HG03378 (cell line): Measurements from ENCODE around the gene G3BP1.
"Not testable (repeated sequence)": the region's sequence is repeated elsewhere in the genome, so short reads cannot be mapped to it uniquely, and the experiment has no call there.

Experiments
- ATAC-seq: cut with Tn5 transposase; IDR thresholded peaks from one replicate; pipeline ENCODE4 v1.9.1; 2021; ENCODE audit warnings: mild to moderate bottlenecking, moderate library complexity; ENCODE audit not compliant: unreplicated experiment

G3BP1 gene

DNA sequence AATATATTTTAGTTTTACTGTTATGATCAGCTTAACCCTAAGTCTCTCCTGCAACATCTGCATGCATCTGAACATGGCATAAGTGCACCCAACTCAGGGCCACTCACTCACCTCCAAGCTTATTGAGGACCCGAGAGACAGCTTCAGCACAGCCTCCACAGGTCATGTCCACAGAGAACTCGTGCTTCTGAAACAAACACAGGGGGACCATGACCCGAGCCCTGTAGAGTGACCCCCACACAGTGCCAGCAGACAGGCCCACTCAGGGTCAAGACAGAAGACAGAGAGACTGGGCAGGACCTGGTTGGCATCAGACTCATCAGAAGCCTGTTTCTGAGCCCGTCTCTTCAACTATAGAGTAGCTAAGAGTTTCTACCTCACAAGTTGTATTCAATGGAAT lies 20.2 kb upstream of the G3BP1 start:
- no peak for ATAC-seq

DNA sequence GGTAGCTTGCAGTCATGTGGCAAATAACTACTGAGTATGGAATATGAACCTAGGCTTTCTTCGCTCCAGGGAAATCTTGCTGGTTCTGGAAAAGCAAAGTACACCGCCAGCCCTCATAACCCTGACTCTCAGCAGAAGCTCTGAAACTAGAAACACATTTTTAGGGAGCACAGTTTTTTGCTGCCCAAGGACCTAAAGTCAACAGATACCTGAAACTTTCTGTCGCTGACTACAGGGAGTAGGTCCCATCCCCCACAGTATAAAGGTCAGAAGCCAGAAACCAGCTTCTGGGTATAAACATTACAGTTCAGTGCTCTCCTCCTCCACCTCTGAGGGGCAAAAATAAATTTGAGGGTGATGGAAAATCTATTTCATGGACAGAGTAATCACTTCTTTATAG lies 16.4 kb upstream of the G3BP1 start:
- ATAC-seq: no peak

DNA sequence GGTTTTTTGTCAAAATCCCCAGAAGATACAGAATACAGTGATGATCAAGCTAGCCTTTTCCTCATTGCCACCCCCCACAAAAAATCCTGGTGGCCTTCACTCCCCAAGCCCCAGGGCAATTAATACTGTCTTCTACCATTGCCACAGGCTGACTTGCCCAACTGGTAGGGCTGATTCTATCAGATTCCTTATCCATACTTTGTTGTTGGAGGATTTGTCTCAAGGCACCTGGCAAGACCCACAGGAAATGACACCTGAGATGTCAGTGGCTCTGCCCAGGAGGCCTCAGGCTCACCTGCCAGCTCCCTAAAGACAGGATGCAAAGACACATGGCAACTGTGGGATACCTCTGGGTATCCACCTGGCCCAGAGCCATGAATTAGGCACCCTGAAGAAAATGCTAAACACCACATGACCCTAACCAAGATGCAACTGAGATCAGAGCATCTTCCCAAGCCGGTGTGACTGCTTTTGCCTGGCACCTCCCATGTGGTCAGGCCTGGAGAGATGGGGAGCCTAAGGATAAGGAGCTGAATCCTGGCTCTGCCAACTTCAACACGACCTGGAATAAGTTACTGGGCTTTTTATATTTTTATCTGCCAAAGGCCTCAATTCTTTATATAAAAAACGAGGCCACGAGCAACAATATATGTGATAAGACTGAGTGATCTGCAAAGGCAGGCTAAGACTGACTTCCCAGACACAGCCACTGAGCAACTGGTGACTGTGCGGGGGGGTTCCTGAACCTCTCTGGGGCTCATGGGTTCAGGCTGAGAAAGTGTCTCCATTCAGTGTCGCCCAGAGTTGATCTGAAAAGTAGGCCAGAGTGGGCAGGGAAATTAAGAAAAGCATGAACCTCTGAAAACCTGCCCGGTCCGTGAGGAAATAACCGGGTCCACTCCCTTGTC lies 14.3 kb upstream of the G3BP1 start:
- peak; percentile 26 for ATAC-seq

DNA sequence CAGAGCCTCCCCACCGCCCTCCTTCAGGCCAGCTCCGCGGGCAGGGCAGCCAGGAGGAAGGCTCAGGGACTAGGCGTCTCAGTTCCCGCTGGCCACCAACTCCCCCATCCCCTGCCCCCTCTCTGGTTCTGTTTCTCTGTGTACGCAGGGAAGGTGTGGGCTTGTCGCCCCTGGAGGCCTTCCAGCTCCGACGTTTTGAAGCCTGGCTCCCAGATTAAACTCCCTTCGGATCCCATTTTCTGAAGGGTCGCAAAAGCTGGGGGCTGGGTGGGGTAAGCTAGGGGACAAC lies 13.7 kb upstream of the G3BP1 start:
- peak; percentile 11 for ATAC-seq

DNA sequence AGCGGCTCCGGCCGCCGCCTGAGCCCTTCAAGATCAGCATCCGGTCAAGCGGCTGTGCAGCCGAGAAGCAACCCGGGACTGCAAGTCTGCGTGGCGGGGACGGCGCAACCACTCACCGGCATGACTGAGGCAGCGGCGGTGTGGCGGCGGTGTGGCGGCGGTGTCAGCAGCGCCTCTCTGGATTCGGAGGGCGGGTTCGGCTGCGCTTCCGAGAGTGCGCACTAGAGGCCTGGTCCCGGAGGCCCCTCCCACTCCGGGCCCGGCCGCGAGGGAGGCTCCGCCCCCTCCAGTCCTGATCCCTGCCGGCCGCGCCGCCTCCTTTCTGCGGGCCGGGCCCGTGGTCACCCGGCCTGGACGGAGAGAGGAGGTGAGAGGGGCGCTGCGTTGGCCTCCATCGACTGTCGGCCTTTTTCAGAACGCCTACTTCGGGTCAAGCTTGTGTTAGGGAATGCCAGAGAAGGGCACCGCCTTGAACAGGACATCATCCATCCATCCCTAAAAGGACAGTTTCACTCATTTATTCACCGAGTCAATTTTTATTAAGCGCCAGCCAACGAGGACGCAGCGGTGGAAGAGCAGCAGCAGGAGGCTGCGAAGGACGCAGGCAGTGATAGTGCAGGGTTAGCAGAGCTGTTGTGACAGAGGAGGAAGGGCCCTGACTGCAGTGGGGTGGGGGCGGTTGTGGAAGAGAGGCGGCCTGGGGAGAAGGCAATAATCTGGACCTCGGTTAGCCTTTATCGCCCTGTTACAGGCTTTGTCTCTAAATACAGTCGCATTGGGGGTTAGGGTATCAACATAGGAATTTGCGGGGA lies 13.1 kb upstream of the G3BP1 start, which contains the start of gene ATOX1:
TSS of gene ATOX1 (minus strand) at position 202 of the 812 bp plus-strand sequence. CDS start at position 122, 80 bp downstream.
- ATAC-seq: peak; percentile 83

DNA sequence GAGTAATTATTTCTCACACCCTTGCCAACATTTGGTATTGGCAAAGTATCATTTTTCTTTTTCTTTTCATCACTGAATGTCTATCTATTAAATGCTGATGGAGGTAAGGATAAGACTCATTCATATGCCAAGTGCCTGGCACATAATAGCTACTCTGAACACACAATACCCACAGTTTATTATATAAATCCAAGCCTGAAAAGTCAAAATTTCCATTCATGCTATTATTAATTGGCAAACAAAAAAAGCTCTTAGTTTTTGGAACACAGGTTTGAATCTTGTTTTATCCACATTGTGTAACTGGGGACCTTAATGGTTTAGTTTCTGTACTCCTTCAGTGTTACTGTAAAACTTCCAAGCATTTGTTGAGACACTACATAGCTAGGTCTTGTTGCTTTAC lies 7.0 kb upstream of the G3BP1 start:
- ATAC-seq: no peak

DNA sequence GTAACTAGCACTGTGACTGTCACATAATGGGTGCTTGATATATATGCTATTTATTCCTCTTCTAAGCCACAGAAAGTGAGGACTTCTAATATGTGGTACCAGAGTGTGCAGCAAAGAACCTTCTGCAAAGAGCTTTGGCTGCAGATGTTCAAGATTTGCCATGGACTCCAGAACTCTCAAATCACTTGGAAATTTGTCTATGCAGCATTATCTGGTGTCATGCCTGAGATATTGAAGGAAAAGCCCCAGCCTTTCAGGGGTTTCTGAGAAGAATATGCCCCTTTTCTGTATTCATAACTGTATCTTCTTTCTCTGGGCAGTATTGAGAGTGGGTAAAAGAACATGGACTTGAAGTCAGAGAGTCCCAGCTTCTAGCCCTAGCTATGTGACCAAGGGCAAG lies 4.8 kb upstream of the G3BP1 start:
- no peak for ATAC-seq

DNA sequence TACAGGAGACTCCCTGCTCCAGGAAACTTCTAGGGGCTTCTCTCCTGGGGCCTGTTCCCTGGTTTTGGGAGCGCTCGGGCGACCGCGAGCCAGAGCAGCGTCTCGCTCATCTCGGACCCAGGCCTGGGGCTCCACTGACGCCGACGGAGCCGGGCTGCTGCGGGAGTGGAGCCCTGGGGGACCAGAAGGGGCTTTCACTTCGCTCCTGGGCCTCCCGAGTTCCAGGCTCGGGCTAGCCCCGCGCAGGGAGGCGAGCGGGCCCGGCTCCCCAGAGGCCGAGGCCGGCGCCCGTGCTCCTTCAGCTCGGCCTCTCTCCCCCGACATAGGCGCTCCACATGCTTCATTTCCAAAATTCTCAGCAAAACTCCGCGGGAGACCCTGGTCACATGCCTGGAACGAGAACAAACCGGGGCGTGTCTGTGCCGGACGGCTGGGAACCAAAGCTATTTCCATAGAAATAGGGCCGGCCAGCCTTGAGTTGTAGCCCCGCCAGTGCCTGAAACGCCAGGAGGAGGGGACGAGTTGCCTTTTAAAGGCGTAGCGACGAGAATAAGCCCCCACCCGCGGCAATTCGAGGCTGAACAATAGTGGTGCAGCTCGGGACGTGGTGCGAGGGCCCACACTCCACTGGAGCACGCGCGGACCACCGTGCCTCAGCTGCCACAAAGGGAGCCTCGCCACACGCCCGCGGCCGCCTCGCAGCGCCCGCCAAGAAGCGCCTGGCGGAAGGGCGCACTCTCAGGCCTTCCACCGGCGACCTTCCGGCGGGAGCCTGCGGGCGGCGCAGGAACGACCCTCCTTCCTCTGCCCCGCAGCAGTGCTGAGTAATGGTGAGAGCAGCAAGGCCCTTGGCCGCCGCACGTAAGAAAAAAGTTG lies 1.1 kb upstream of the G3BP1 start:
- peak; percentile 23 for ATAC-seq

DNA sequence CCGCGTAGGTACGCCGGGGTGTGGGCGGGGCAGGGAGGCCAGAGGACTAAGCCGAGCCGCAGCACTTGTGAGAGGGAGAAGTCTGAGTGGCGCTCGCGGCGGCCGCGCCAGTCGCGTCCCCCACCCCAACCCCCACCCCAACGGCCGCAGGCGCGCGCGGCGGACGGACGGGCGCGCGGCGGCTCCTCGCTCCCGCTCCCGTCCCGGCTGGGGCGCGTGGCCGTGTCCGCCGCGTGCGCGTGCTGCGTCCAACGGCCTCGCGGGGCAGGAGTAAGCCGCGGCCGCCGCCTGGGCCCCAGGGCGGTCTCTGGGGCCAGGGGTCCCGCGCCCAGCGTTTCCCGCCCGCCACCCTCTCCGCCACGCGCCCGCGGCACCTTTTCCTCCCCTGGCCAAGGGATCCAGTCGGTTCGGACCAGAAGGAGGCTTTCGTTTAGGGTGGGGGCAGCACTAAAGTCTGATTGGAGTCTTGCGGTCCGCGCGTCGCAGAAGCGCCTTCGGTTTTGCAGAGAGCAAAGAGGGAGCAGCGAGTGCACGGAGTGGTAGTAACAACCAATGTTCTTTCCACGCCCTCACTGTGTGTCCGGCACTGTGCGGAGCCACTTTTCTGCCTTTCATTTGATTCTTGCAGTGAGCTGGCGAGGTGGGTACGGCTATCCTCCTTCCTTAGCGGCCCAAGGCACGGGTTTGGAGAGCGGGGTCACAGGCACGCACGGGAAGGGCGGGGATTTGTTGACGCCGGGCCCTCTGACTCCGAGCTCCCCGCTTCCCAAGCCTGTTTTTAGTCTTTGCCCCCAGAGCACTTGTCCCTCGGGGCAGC lies 483 bp downstream of the G3BP1 start:
- no peak for ATAC-seq

DNA sequence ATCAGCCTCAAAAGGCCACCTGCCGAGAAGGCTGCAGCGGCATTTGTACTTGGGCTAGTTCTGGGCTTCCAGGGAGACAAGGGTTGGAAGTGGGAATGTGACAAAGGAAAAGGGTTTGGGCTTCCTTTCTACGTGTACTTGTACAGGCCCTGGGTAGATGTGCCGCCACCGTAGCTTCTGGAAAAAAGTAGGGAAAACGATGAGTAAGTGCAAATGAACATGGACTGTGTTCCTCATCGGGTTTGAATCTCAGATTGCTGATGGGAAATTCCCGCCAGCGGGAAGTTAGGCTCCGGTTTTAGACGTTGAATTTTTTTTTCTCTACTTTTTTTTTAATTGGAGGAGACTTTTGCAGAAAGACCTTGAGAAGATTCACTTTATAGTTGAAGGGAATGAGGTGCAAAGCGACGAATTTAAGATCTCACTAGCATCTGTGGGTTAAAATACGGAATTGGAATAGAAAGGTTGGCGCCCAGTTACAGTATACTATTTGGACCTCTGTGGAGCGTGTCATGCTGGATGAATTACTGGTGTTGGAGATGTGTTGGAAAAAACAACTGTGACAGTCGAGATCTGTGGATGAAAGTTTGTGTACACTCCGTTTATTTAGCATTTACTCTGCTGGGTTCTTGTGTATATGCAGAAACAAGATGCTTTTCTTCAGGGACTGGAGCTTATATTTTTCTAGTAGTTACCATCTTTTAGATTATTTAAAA lies 1.2 kb downstream of the G3BP1 start:
- no peak for ATAC-seq

DNA sequence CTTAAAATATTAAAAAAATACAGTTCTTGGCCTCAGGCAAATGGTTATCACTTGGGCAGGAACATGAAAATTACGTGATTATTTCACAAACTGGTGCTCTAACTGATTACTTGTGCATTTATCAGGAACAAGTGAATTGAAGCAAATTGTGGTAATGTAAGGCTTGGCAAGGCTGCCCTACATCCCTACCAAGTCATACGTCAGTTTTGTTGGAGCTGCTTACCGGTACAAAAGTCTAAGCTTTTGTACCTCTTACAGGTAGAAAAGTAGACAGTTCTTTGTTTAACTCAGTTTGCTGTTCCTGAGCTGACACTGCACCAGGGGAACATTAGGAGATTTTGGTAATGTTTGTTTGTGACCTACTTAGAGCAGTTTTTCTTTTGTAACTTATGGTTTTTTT lies 2.2 kb downstream of the G3BP1 start:
- ATAC-seq: no peak

DNA sequence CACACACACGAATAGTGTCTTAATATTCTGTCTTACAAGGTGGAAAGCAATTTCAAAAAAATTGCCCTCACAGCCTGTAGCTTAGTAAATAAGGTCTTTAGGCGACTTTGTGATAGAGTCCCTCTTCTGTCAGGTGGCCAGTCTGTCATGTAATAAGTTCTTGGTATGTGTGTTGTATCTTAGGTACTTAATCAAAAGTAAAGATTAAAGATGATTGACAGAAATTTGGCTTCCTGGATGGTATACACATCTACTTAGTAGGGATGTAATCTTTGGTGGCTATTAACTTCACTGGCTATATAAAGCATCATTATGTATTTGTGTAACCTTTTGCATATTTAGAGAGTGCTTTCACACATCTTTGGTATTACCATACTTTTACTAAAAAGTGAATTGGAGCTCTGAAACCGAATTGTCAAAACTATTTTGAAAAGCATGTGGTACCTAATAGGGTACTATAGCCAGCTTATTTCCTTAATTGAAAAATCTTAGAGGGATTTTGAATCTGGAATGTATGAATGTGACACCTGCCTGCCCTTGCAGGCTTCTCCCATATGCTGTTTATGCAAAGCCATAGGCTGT lies 3.4 kb downstream of the G3BP1 start:
- ATAC-seq: no peak

DNA sequence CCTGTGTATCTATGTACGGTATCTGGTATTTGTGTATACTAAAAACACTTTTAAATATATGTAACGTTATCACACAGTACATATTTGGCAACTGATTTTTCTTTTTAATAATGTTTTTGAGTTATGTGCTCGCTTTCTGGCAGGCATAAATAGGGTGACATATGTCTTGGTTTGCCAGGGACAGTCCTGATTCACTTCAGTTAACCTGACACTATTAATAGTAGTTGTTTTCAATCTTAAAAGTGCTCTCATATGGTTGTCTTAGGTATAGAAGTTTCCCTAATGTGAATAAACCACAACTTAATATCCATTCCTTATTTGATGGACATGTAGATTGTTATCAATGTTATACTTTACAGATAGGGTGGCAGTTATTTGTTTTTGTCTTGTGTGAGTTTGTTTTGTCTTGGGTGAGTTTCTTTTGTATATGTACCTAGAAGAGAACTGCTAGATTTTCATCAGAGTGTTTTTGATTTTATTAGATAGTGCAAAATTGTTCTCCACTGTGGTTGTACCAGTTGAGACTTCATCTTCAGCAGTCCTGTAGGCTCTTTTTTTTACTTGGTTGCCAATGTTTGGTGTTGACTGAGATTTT lies 7.9 kb downstream of the G3BP1 start:
- ATAC-seq: no peak

DNA sequence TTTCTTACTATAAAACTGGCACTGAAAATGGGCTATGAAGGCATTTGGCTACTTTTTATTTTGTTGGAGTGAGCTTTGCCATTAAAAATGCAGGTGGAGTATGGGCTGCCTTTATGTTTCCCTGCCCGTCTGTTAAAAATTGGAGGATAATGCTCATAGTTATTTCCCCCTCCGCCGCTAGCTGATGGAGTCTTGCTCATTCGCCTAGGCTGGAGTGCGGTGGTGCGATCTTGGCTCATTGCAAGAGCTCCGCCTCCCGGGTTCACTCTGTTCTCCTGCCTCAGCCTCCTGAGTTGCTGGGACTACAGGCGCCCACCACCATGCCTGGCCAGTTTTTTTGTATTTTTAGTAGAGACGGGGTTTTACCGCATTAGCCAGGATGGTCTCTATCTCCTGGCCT lies 8.6 kb downstream of the G3BP1 start:
- ATAC-seq: no peak

DNA sequence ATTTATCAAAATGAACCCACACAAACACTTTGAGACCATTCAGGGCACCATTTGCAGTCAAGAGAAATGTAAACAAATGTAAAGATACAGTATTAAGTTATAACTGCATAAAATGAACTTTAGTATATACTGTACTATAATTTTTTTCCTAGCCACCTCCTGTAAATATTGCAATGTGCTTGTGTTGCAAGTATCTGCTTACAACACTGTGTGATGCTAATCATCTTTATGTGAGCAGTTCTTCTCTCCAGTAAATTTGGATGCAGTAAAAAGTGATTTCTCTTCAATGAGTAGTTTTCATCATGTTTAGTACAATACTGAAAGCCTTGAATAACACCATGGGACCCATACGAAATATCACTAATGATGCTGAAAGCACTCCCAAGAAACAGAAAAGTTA lies 9.4 kb downstream of the G3BP1 start:
- ATAC-seq: no peak

DNA sequence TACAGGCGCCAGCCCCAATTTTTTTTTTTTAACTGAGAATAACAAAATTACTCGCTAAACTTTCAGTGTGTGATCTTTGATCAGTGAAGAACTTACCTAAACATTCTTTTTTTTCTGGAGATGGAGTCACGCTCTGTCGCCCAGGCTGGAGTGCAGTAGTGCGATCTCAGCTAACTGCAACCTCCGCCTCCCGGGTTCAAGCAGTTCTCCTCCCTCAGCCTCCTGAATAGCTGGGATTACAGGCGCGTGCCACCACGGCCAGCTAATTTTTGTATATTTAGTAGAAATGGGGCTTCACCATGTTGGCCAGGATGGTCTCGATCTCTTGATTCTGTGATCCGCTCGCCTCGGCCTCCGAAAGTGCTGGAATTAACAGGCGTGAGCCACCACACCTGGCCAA lies 11.9 kb downstream of the G3BP1 start:
- ATAC-seq: not testable (repeated sequence)

DNA sequence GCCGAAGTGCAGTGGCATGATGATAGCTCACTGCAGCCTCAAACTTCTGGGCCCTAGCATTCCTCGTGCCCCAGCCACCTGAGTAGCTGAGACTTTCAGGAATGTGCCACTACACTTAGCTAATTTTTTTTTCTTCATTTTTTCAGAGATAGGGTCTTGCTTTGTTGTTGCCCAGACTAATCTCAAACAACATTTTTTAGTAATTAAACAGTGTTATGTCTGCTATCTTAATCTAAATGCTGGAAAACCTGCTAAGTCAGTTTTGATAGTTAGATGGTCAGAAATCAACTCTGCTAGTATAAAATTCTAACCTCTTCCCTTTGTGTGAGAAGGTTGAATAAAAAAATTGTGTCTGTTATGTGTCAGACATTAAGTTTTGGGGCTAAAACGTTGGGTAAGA lies 12.4 kb downstream of the G3BP1 start:
- ATAC-seq: no peak

DNA sequence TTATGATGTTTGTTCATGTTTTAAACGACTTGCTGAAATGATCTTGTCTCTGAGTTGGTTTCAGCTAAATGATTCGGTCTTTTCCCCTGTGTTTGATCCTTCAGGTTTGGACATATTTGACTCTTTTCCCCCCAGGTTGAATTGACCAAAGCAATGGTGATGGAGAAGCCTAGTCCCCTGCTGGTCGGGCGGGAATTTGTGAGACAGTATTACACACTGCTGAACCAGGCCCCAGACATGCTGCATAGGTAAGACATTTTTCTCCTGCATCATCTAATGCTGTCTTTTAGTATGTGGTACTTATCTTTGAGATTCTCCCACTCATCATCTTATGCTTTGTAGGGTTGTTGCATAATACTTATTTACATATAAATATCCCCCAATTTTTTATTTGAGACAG lies 14.7 kb downstream of the G3BP1 start:
- ATAC-seq: no peak

DNA sequence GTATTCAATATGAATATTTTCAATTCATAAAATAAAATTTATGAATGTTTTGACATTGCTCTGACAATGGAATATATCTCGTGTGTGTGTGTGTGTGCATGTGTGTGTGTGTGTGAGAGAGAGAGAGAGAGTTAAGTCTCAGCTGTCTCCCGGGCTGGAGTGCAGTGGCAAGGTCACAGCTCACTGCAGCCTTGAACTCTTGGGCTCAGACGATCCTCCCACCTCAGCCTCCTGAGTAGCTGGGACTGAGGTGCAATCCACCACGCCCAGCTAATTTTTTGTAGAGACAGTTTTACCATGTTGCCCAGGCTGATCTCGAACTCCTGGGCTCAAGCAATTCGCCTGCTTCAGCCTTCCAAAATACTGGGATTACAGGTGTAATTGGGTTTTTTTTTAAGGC lies 16.1 kb downstream of the G3BP1 start:
- ATAC-seq: no peak
